GM21528 (cell line): ENCODE data around the gene RFX2.

Source experiments
- ATAC-seq: cut with Tn5 transposase; IDR thresholded peaks from one replicate; pipeline ENCODE4 v1.9.1; 2021; ENCODE audit warnings: mild to moderate bottlenecking, moderate library complexity; ENCODE audit not compliant: unreplicated experiment, low FRiP score

Gene RFX2

GRCh38 chr19:5960005-5961001, 150.0 kb downstream of the RFX2 start:
- ATAC-seq, result no peak

- no peak for ATAC-seq
Observed at GRCh38 chr19:5959260-5960004, 150.9 kb downstream of the RFX2 start.

GRCh38 chr19:5958851-5959122, 151.5 kb downstream of the RFX2 start:
- no peak for ATAC-seq

- ATAC-seq, result no peak
Observed at GRCh38 chr19:5958074-5958850, 152.0 kb downstream of the RFX2 start.

GRCh38 chr19:5957170-5957569, 153.1 kb downstream of the RFX2 start:
- ATAC-seq, result no peak

GRCh38 chr19:5956728-5957127, 153.6 kb downstream of the RFX2 start:
- ATAC-seq, result no peak

- ATAC-seq, result no peak
Observed at GRCh38 chr19:5956323-5956722, 154.0 kb downstream of the RFX2 start.

- no peak for ATAC-seq
Observed at GRCh38 chr19:5955636-5955935, 154.7 kb downstream of the RFX2 start.

GRCh38 chr19:5954293-5954692, 156.0 kb downstream of the RFX2 start:
- ATAC-seq, result no peak

GRCh38 chr19:5953680-5954213, 156.6 kb downstream of the RFX2 start:
- ATAC-seq, result no peak

- no peak for ATAC-seq
Observed at GRCh38 chr19:5953030-5953589, 157.2 kb downstream of the RFX2 start.

- ATAC-seq, result no peak
Observed at GRCh38 chr19:5952193-5953029, 157.9 kb downstream of the RFX2 start.

GRCh38 chr19:5951338-5951861, 158.9 kb downstream of the RFX2 start:
- no peak for ATAC-seq

GRCh38 chr19:5950741-5951140, 159.6 kb downstream of the RFX2 start:
- ATAC-seq, result no peak

- ATAC-seq, result no peak
Observed at GRCh38 chr19:5949792-5950305, 160.5 kb downstream of the RFX2 start.

GRCh38 chr19:5948752-5949564, 161.3 kb downstream of the RFX2 start:
- no peak for ATAC-seq

GRCh38 chr19:5947435-5947834, 162.9 kb downstream of the RFX2 start:
- ATAC-seq, result no peak

GRCh38 chr19:5943623-5944022, 166.7 kb downstream of the RFX2 start:
- ATAC-seq, result no peak
